DMS 273 (cell line): ENCODE data around the gene DIS3L.
"Not testable (repeated sequence)": the region's sequence is repeated elsewhere in the genome, so short reads cannot be mapped to it uniquely, and the experiment has no call there.

Experiments
- DNase-seq: peaks from one replicate; lab custom pipeline; 2025; ENCODE audit not compliant: unreplicated experiment; lab: John Stamatoyannopoulos, UW

Gene DIS3L

DNA sequence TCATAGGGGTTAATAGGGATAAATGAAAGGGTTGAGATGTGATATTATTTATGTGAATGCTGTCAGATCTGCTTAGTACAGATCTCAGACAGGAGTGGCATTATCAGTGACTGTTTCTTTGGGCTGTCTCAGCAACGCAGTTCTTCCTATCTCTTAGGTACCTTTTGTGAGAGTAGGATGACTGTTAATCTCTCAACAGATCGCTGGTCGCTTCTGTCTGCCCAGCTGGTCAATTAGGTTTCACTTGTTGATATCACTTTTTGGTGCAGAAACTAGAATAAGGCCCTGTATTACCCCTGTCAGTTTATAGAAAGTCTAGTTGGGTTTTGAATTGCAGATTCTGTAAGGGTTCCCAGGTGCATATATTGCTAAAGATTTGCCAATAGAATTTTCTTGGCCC, 16.5 kb downstream of the DIS3L start:
- no peak for DNase-seq

DNA sequence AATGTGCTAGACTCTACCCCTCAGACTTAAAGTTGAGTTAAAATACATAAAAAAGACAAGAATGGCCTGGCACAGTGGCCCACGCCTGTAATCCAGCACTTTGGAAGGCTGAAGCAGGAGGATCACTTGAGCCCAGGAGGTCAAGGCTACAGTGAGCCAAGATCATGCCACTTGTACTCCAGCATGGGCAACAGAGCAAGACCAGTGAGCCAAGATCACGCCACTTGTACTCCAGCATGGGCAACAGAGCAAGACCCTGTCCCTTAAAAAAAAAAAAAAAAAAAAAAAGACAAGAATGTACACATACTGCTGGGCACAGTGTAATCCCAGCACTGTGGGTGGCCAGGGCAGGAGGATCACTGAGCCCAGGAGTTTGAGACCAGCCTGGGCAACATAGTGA, 17.4 kb downstream of the DIS3L start:
- no peak for DNase-seq

DNA sequence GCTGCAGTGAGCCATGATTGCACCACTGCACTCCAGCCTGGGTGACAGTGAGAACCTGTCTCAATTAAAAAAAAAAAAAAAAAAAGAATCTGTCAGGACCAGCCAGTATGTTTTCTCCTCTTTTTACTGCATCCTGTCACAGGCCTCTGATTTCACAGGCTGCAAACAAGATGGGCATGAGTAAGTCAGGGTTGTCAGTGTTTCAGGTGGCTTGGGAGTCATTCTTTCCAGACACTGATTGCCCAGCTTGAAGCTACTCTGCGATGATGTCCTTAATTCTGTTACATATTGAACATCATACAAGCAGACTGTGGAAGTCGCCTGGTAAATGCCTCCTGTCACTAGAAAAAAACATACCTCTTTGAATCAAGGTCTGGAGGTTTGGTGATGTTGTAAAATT, 18.8 kb downstream of the DIS3L start:
- DNase-seq, result no peak

DNA sequence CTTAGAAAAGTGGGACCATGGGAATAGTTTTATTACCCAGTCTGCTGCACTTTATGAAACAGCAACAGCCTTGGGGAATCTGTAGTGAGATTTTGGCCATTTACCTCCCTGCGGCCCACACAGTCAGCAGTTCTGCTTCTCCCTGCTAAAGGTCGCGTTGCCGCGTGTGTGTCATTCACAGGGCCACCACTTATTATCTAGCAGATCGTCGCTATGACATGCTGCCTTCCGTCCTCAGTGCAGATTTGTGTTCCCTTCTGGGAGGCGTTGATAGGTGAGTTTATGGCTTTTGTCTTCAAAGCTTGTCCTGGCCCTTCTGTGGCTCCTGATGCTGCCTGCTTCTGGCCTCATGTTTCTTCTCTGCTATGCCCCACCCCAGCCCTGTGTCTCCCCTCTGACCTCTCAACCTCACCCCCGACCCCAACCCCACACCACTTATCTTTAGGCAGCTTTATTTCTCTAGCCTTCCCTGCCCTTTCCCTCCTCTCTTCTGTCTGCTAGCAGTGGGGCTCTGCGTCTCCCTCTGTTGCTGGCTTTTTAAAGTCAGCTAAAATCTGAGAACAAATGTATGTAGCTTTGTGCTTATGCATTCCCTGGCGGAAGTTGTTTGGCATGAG, 30.1 kb downstream of the DIS3L start:
- no peak for DNase-seq

DNA sequence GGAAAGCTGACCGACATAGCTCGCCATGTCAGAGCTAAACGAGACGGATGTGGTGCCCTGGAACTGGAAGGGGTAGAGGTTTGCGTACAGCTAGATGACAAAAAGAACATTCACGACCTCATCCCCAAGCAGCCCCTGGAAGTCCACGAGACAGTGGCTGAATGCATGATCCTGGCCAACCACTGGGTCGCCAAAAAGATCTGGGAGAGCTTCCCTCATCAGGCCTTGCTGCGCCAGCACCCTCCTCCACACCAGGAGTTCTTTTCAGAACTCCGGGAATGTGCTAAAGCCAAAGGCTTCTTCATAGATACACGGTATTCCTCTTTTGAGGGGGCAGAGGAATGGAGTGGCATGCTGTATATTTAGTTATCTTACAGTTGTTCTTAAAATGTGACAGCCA, 32.7 kb downstream of the DIS3L start:
- DNase-seq, result no peak

DNA sequence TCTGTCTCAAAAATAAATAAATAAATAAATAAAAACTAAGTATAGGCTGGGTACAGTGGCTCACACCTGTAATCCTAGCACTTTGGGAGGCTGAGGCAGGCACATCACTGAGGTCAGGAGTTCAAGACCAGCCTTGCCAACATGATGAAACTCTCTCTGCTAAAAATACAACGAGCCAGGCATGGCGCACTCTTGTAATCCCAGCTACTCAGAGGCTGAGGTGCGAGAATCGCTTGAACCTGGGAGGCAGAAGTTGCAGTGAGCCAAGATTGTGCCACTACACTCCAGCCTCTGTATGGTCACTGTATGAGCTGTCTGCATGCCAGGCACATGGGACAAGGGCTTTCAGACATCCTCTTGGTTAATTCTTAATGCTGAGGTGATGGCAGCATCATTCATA, 34.4 kb downstream of the DIS3L start:
- DNase-seq, result no peak

DNA sequence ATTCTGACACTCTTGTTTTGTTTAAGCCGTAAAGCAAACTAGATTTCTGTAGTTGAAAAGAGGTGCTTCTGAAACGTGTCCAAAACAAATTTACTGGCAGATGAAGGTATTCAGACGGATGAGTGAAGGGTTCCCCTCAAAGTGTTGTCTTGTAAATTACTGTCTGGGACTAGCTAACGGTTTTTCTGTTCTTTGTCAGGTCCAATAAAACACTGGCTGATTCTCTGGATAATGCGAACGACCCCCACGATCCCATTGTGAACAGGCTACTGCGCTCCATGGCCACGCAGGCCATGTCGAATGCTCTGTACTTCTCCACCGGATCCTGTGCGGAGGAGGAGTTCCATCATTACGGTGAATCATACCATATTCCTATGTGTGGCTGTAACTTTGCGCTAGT, 35.4 kb downstream of the DIS3L start:
- DNase-seq, result no peak

DNA sequence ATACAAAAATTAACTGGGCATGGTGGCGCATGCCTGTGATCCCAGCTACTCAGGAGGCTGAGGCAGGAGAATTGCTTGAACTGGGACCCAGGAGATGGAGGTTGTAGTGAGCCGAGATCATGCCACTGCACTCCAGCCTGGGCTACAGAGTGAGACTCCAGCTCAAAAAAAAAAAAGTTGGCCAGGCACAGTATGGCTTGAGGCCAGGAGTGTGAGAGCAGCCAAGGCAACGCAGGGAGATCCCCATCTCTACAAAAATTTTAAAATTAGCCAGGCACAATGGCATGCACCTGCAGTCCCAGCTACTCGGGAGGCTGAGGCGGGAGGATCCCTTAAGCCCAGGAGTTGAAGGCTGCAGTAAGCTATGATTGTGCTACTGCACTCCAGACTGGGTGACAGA, 55.2 kb downstream of the DIS3L start:
- DNase-seq, result not testable (repeated sequence)

DNA sequence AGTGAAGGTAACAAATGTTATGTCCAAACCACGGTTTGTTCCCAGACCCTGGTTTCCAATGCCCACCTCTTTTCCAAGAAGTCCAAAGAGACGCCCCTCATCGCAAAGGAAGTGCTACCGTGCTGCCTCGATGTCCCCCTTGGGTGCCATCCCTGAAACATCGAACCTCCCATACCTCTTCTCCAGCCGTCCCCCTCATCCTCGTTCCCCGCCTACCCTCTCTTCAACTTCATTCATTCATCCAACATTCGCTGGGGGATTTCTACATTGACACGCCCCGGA, 62.6 kb downstream of the DIS3L start:
- DNase-seq, result no peak

DNA sequence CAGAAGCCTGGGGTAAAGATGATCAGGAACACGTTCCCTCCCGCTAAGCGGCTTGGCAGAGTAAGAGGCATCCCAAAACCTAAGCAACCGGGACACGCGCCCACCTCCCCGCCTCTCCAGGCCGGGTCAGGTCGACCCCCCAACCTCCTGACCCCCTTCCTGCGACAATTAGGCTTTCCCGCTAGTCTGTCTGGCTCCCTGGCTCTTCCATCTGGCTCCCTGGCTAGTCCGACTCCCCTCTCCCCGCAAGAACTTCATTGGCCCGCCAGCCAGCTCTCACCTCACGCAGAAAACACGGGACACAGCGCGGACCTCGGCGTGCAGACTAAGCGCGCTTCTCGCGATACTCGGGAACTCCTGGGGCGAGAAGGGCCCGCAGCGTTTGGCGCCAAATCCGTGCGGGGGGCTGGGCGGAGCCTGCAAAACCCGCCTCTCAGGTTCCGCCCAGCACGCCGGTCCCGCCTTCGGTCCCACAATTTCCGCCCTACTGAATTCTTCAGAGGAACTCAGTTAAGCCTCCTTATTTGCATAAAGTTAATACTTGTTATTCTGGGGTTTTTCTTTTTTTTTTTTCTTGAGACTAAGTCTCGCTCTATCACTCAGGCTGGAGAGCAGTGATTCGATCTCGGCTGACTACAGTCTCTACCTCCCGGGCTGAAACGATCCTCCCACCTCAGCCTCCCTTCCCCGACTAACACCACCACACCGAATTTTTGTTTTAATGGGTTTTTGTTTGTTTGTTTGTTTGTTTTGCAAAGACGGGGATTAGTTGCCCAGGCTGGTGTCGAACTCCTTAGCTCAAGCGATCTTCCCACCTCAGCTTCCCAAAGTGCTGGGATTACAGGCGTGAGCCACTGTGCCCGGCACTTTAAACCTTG, 63.2 kb downstream of the DIS3L start, which contains the start of gene TIPIN:
Gene TIPIN (minus strand): TSS at position 327 of the 878 bp plus-strand sequence. CDS start 3,738 bp downstream, outside the sequence.
- DNase-seq, result peak; percentile 97

DNA sequence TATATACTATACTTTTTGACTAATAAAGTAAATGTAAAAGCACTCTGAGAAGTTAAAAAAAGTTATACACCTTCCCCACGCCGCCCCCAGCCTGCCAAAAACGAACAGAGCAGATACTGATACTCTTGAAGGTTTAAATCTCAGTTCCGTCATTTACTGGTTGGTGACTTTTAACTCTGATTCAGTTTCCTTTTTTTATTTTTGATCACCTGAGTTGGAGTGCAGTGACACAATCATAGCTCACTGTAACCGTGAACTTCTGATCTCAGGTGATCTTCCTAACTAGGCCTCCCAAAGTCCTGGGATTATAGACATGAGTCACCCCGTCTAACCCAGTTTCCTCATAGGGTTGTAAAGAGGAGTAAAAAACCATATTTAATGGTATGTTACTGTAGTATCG, 66.4 kb downstream of the DIS3L start:
- no peak for DNase-seq

DNA sequence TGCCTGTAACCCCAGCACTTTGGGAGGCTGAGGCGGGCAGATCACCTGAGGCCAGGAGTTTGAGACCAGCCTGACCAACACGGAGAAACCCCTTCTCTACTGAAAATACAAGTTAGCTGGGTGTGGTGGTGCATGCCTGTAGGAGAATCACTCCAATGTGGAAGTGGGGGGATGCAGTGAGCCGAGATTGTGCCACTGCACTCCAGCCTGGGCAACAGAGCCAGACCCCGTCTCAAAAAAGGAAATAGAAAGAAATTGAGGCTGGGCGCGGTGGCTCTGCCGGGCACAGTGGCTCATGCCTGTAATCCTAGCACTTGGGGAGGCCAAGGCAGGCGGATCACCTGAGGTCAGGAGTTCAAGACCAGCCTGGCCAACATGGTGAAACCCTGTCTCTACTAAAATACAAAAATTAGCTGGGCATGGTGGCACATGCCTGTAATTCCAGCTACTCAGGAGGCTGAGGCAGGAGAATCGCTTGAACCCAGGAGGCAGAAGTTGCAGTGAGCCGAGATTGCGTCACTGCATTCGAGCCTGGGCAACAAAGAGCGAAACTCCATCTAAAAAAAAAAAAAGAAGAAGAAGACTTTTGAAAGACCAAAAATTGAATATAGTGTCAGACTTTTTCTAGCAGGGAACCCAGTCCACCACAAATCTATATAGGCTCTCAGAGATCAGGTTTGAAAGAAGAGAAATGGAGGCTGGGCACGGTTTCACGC, 68.5 kb downstream of the DIS3L start:
- DNase-seq, result not testable (repeated sequence)

DNA sequence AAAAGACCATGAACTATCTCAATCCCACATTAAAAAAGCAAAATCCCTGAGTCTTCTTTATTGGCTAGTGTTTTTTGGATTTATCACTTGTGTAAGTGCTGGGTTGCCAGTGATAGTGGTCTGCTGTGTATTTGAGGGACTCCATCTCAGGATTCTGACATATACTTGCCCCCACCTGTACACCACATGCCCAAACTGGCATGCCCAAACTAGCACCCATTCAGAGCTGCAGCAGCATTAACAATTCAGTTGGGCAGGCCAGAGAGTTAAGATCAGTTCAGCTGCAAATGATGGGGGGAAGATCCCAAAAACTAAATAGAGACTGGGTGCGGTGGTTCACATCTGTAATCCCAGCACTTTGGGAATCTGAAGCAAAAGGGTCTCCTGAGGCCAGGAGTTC, 69.4 kb downstream of the DIS3L start:
- no peak for DNase-seq

DNA sequence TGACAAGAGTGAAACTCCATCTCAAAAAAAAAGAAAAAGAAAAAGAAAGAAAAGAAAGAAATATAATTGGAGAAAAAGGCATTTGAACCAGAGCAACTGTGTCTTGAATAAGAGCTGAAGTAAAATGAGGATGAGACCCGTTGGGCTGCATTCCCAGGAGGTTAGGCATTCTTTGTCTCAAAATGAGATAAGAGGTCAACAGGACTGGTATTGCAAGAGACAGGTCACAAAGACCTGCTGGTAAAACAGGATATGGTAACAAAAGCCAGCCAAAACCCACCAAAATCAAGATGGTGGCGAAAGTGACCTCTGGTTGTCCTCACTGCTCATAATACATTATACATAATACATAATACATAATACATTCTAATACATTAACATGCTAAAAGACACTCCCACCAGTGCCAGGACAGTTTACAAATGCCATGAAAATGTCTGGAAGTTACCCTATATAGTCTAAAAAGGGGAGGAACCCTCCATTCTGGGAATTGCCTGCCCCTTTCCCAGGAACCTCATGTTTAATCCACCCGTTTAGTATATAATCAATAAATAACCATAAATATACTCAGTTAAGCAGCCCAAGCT, 71.7 kb downstream of the DIS3L start:
- no peak for DNase-seq

DNA sequence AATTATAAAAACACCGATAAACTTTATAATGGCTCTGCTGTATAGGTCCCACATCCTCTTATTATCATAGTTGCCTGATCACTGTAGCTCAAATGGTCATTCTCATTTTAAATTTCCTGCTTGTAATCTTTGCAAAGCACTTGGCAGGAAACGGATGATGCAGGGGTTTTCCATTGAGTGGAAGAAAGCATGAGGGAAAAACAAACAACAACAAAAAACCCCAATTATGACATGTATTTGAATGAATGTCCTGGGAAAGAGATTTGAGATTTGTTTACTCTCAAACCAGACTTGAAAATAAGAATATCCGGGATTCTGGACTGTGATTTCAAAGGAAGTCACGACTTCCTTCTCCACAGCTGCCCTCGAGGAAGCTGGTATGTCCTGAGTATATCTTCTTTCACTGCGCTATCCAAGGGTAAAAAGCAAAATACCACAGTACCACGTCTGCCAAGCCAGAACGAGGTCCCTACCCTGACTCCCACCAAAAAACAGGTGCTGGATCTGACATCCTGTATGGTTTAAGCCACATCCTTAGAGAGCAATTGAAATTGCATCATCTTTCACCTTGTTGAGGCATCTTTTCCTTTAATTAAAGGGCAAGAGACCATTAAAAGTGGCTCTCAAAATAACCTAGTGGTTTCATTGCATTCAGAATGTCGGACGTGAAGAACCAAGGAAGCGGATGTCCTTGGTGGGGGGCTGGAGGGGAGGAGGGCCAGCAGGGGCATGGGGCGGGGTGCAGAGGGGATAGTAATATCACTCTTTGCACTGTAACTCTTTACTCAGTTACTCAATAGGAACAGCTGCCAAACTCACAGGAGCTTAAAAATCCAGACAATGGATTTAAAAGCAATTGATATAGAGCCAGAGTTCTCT, 76.6 kb downstream of the DIS3L start:
- no peak for DNase-seq

DNA sequence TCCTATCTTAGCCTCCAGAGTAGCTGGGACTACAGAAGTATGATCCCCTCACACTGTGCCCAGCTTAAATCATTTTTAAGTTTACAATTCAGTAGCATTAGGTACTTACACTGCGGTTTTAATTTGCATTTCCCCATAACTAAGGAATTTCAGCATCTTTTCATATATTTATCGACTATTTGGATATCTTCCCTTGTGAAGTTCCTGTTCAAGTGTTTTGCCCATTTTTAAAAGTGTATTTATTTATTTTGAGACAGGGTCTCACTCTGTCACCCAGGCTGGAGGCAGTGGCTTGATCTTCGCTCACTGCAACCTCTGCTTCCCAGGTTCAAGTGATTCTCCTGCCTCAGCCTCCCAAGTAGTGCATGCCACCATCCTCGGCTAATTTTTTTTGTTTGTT, 80.8 kb downstream of the DIS3L start:
- DNase-seq, result no peak

DNA sequence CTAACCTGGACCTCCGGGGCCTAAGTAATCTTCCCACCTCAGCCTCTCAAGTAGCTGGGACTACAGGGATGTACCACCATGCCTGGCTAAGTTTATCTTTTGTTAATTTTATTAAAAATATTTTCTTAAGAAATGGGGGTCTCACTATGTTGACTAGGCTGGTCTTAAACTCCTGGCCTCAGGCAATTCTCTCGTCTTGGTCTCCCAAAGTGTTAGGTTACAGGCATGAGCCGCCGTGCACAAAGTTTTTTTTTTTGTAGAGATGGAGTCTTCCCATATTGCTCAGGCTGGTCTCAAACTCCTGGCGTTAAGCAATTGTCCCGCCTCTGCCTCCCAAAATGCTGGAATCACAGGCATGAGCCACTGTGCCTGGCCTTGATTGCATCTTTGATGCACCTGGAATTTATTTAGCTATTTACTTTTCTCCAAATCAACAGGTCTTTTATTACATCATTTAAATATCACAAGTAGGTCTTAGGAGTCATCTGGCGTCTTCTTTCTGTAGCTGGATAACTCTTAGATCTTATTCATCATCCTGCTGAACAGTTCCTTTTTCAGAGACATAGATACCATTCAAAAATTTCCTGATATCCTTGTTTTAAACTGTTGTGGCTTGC, 85.6 kb downstream of the DIS3L start:
- no peak for DNase-seq

DNA sequence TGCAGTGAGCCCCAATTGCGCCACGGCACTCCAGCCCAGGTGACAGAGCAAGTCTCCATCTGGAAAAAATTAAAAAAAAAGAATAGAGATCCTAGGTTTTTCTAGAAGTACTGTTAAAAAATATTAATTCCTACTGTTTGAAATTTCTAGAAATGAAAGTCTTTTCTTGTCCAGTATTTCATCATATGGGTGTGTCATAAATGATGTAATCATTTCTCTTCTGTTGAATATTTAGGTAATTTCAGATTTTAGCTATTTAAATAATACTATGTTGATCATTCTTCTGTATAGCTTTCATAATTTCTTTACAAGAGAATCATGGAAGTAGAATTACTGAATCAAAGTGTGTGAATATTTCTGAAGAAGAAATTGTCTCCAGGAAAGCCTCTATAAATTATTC, 88.0 kb downstream of the DIS3L start:
- DNase-seq, result not testable (repeated sequence)
